SK-N-SH treated with all-trans-retinoic acid at 6 μM for 48 hours (cell line): ENCODE data around the gene ETV1.
A peak's percentile ranks its signal among the peaks of the same experiment; 100 is the strongest.

Source experiments
- ARNTL ChIP-seq: fragments of 450-650 bp; formaldehyde crosslinking; IDR thresholded peaks from 2 replicates; pipeline ENCODE4 v1.5.0; 2020; ENCODE audit warnings: low read depth, mild to moderate bottlenecking, moderate library complexity, borderline replicate concordance
- CREB5 ChIP-seq: fragments of 250-450 bp; sonication (Bioruptor Pico); IDR thresholded peaks from 2 replicates; pipeline ENCODE4 v1.5.1; 2020; ENCODE audit warnings: low read depth, mild to moderate bottlenecking, moderate library complexity
- CSDC2 ChIP-seq: fragments of 250-450 bp; sonication (Bioruptor Pico); IDR thresholded peaks from 2 replicates; pipeline ENCODE4 v1.5.0; 2020; ENCODE audit warnings: mild to moderate bottlenecking, moderate library complexity
- ESRRG ChIP-seq: fragments of 250-450 bp; sonication (Bioruptor Pico); IDR thresholded peaks from 2 replicates; pipeline ENCODE4 v1.6.1; 2021; ENCODE audit warnings: mild to moderate bottlenecking
- PATZ1 ChIP-seq: fragments of 250-450 bp; sonication (Bioruptor Pico); IDR thresholded peaks from 2 replicates; pipeline ENCODE4 v1.8.0; 2020; ENCODE audit warnings: mild to moderate bottlenecking, moderate library complexity, borderline replicate concordance
- PPARA ChIP-seq: fragments of 250-450 bp; sonication (Bioruptor Pico); IDR thresholded peaks from 2 replicates; pipeline ENCODE4 v1.5.0; 2020; ENCODE audit warnings: mild to moderate bottlenecking, borderline replicate concordance
- TCF4 ChIP-seq: fragments of 250-450 bp; sonication (Bioruptor Pico); IDR thresholded peaks from 2 replicates; pipeline ENCODE4 v1.8.0; 2021; ENCODE audit warnings: mild to moderate bottlenecking, moderate library complexity, borderline replicate concordance
- TOX ChIP-seq: fragments of 250-450 bp; sonication (Bioruptor Pico); IDR thresholded peaks from 2 replicates; pipeline ENCODE4 v1.8.0; 2021; ENCODE audit warnings: mild to moderate bottlenecking, moderate library complexity, borderline replicate concordance
- ZNF565 ChIP-seq: fragments of 450-650 bp; formaldehyde crosslinking; conservative IDR thresholded peaks from 2 replicates; pipeline ENCODE4 v1.5.0; 2020; ENCODE audit warnings: low read depth, mild to moderate bottlenecking, moderate library complexity
- ZNF8 ChIP-seq: fragments of 450-650 bp; formaldehyde crosslinking; IDR thresholded peaks from 2 replicates; pipeline ENCODE4 v1.5.0; 2020; ENCODE audit warnings: mild to moderate bottlenecking, moderate library complexity

GRCh38 chr7:13988731-13989125 lies 738 bp downstream of the ETV1 start:
- TF ChIP-seq ARNTL (CRISPR knock-in tag) (no peak), CSDC2 (no peak), PPARA (CRISPR knock-in tag) (no peak), ZNF565 (CRISPR knock-in tag) (no peak), PATZ1 (CRISPR knock-in tag) (peak; percentile 81; the same call in 1 of the 2 replicates), ZNF8 (CRISPR knock-in tag) (no peak), ESRRG (CRISPR knock-in tag) (no peak), TOX (CRISPR knock-in tag) (no peak), TCF4 (CRISPR knock-in tag) (no peak), CREB5 (no peak)
